IPS DF 4.7 (cell line): ENCODE results near the gene SCEL.

Experiments used
- DNase-seq: peaks from one replicate; pipeline ENCODE4 v3.0.0-alpha.2; 2013; ENCODE audit warnings: low spot score; ENCODE audit errors: extremely low read depth

SCEL gene

DNA sequence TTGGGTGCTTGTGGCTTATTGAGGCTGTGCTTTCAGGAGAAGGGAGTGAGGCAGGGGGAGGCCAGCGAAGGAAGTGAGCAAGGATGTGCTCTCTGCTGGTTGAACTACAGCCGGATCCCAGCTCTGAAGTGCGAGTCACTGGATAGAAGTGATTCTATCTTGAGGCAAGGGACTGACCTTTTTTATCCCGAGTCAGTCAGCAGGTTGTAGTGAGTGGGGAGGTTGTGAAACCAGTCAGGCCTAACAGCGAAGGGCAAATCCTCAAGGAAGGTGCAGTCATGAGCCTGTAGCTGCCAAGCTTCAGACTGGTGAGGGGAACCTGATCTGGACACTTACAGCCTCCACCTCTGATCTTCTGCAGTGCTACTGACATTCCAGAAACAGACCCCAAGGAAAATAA lies 18.6 kb downstream of the SCEL start:
- DNase-seq: no peak

DNA sequence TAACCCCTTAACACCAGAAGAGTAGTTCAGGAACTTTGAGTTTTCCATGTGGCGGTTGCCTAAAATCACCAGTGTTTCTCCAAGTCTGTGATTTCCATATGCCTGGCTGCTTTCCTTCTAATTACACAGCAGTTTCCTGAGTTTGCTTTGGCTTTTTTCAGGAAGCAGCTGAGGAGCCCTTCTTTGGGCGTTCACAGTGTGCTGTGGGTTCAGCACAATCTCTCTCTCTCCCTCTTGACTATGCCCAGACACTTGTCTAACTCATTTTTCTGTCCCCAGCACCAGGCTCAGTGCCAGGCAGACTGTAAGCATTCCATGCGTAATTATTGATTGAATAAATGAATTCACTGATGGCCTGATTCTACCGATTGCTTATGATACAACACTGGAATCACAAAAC lies 19.7 kb downstream of the SCEL start:
- no peak for DNase-seq

DNA sequence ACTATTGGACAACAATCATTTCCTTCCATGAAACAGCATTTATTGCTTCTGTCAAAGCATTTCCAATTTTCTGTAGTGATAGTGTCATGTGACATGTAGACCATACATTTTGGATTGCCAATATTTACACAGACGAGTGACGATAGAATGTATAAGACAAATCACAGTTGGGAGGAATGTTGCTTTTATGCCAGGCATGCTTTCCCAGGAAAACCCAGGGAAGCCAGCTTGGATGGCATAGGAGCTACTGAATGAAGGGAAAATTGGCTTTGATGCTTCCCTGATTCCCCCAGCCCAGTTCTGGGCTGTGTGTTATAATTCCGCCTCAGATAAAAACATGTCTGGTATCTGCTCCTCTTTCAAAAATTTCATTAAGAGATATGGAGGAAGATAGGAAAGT lies 22.5 kb downstream of the SCEL start:
- no peak for DNase-seq

DNA sequence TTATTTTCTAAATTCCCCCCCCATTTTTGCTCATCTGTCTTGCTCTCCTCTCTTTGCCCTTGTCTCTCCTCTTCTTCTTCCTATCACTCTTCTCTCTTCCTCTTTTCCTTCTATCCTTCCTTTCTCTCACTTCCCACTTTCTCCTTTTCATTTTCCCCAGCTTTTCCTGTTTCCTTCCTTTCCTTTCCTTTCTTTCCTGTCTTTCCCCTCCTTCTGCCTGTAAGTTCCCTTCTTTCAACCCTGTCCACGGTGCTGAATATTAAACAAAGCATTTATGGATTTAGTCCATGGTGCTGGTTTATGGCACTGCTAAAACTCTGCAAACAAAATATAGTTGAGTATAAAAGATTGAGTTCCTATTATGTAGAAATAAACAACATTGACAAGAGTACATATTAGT lies 27.6 kb downstream of the SCEL start:
- DNase-seq: no peak

DNA sequence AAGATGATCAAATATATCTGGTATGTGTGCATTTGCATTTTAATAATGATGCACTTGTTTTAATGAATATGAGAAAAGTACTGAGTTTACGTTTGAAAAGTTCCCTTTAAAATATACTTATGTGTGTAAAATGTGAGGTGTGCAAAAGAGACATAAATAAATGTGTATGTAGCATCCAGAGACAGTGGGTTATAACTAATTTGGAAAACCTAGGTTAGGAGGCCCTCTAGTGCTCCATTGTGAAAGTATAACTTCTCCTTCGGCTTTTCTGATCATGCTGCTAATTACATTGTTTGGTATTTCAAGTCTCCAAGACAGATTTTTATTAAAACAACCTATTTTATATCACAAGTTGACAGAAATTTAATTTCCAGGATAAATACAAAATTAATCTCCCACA lies 30.1 kb downstream of the SCEL start:
- no peak for DNase-seq

DNA sequence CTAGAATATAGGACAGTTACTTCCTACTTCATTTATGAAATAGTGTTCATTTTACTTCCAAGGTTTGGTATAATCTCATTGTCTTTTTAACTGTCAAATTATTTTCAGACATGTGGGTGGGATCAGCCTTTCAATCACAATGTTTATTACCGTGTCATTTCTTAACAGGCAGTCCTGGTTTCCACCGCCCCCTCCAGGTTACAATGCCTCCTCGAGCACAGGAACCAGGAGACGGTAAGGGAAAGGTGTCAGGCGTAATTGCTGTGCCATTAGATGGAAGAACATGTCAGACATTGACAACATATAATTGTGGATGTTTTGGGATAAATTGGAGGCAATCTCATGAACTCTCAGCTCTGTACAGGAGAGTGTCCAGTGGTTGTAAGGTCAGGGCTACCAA lies 36.5 kb downstream of the SCEL start:
- DNase-seq: no peak

DNA sequence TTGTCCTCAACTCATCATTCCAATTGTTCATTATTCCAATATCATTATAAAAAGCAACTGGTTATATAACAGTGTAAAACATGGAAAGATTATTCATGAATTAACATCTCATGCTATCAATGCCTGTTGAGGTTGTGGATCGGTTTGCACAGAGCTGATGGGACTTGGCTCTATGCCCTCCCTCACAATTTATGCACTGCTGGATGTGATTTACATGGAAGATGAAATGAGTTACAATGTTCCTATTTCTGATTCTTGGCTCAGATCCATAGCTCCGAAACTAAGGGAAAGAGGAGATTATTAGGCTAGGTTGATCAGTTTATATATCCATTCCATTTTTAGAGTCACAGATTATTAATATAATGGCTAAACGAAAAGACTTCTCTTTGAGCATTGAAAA lies 38.6 kb downstream of the SCEL start:
- DNase-seq: no peak

DNA sequence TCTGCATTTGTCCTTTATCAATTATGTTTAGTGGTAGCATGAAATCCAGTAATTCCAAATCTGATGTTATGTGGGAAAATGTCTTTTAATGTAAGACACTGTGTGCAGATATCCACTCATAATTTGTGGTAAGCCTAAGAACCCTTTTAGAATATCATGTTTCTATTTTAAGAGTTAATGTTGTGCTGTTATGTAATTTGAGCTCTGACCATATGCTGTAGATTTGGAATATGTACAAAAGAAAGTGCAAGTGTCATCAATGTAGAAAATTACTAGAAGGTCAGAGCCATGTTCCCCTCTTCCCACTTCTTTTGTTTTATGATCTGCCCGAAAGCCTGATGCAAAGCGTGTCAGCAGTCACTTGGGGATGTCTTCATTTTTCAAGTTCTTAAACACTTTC lies 44.5 kb downstream of the SCEL start:
- no peak for DNase-seq

DNA sequence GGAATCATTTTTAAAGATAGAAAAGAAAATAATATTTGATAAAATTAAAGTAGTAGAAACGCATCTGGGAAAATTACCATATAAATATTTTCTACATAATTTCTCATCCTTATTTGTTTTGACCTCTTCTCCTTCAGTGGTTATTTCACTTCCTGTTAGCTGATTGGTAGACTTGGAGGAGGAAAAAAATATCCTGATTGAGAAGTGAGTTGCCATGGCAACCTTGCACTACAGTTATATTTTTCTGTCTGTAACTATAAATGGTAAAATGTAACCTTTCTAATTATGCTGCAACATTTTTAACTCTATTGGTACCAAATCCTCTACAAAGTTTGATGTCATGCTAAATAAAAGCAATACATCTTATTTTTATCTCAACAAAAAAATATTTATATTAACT lies 45.2 kb downstream of the SCEL start:
- DNase-seq: no peak

DNA sequence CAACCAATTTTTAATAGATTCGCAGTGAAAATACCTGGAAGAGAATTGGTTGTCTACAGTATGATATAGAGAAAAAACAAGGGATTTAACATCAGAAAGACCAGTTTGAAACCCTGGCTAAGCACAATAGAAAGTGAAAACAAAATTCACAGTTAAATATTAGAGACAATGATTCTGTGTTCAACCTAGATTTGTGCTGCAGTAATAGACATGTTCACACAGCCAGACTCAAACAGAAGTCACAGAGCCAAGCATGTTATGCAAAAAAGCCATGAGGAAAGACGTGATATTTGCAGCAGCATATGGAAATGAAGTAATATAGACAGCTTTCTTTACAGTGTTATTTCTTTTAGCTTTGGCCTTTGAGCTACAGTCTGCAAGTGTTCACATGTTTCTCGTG lies 48.1 kb downstream of the SCEL start:
- no peak for DNase-seq

DNA sequence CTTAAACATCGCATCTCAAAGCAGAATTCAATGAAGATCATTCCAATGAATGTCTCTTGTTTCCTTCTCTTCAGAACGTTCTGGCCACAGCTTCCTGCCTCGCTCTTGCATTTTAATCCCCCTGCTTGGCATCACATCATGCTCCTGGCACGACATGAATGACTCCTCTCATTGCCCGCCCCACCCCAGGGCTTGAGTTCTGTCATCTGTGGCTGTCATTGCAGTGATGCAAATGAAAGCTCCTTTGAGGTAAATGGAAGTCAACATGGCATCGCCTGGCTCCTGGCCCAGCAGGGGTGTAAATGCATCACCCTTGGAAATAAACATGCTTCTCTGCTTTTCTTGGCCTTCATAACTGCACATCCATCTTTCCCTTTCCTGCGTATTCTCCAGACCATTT lies 48.6 kb downstream of the SCEL start:
- DNase-seq: no peak

DNA sequence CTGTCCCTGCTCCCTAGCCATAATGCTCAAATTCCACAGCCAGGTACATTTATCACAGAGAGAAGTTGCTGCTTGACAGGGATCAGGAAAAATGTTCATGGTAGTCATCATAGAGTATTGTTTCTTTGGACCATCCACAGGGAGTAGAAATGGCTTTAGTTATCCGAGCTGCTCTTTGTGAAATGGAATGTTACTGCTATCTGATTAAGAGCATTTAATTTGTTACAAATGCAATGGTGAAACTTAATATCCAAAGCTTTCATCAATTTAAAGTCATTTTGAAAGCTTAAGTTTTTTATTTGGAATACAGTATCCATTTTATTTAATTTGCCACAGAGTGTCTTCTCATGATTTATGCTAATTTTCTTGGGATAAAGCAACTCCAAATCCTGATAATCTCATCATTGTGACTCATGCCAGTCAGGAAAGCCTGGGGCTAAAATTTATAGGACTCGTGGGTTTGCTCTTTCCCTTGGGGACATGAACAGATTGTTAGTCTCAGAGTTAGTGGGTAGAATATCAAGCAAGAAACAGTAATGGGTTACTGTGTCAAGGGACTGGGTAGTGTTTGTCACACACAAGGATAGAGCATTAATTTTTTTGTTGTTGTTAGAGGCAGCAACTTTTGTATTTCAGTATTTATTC lies 59.8 kb downstream of the SCEL start:
- no peak for DNase-seq

DNA sequence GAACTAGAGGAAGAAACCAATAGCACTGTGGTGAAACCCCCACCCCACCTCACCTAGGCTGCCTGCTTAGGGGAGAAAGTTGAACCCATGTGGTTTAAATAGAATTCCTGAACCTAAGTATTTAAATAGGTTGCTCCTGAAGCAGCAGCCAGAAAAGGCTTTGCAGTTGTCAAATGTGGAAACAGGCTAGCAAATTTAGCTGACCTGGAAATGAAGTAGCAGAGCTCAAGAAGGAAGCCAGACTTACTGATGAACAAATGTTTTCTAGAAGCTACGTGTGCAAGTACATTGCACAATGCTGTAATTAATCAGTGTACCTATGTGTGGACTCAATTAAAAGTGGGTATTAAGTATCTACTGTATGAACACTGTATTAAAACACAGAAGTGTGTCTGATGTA lies 61.3 kb downstream of the SCEL start:
- no peak for DNase-seq

DNA sequence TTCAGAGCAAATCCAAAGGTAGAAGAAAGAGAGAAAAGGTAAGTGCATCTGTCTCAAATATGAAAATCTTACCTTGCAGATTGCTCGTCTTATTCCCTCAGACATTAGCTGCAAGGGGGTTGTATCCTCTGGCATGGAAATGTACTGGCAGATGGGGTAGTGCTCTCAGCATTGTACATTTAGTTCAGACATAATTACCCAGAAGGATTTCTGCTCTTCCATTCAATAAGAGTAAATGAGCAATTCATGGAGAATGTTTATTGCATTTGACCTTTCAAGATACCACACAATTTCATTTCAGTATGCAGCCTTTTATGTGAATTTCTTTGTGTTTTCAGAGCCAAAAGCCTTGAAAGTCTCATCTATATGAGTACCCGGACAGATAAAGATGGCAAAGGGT lies 63.8 kb downstream of the SCEL start:
- no peak for DNase-seq

DNA sequence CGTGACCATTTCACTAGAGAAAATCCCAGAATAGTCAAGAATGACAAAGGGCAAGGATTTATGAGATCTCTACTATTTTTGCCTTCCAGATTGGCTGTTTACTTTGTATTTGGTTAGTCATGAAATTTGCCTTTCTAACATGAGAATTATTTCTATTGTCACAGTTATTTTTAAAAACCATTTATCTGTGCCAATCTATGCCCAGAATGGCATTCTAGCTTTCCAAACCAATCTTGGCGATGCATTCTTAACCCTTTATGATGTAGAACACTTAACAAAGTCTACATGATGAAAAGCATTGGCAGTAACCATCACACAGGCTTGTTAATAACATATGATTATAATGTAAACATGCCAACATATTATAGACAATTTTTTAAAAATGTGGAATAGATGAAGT lies 65.2 kb downstream of the SCEL start:
- no peak for DNase-seq

DNA sequence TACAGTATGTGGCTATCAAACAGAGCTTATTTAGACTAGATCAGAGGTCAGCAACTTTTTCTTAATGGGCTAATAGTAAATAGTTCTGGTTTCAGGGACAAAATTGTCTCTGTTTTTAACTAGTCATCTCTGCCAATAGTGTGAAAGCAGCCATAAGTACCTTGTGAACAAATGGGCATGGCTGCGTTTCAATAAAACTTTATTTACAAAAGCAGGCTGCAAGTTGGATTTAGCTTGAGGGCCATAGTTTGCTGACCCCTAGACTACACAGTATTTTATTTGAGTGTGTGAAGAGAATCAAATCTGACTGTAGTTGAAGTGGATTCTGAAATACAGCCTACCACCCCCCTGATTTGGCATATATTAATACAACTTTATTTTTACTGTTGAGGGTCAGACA lies 75.6 kb downstream of the SCEL start:
- no peak for DNase-seq

DNA sequence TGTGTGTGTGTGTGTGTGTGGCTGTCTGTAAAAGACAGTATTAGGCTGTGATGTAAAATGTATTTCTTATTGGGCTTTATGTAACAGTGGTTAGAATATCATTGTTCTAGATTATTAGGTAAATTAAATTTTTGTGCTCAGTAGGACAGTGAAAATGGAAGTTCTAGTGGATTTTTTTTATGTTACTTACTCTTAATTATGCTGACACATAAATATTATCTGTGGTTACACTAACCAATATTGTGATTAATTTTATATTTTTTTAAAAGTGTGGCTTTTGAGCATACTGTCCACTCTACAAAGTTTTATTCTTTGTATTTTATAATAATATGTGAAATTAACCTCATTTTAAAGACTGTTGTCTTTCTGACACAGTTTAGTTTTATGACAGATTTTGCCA lies 80.5 kb downstream of the SCEL start:
- DNase-seq: no peak

DNA sequence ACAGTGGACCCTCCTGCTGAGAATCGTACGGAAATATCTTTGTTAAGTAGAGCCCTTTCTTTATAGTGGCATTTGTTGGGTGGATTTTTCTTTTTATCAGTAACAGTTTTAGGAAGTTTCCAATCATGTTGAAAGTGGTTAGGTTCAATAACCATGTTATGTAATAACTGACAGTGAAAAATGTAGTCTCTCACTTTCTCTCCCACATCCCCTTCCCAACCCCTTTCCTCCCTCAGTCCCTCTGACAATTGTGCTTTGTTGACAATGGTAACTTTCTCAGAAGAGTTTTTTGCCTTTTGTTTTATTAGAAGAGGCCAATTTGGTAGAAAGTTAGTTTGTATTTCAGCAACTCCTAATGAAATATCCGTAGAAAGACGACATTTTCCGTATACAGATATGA lies 84.1 kb downstream of the SCEL start:
- DNase-seq: no peak

DNA sequence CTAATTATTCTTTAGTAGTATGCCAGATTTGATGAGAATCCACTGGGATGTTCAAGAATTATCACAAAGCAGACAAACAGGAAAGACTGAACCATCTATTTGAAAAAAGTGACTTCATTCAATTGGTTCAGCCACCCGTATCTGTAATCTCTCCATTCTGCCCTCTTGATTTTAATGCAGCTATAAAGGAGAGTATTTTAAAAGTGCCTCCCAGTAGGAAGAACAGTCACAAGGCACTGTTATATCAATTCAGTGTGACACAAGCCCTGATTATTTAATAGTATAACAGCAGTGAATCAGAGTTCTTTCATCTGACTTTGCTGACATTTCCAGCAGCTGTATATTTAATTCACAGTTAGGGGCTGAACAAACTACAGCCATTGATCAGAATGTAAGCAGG lies 84.6 kb downstream of the SCEL start:
- no peak for DNase-seq

DNA sequence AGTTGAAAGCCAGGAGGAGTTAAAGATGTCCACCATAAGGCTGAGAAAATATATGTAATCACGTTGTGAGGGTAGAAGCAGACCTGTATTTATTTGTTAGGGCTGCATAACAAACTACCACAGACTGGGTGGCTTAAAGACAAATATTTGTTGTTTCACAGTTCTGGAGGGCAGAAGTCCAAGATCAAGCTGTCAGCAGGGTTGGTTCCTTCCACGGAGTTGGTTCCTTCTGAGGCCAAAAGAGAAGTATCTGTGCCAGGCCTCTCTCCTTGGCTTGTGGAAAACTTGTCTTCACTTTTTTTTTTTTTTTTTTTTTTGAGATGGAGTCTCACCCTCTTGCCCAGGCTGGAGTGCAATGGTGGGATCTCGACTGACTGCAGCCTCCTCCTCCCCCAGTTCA lies 88.3 kb downstream of the SCEL start:
- no peak for DNase-seq

DNA sequence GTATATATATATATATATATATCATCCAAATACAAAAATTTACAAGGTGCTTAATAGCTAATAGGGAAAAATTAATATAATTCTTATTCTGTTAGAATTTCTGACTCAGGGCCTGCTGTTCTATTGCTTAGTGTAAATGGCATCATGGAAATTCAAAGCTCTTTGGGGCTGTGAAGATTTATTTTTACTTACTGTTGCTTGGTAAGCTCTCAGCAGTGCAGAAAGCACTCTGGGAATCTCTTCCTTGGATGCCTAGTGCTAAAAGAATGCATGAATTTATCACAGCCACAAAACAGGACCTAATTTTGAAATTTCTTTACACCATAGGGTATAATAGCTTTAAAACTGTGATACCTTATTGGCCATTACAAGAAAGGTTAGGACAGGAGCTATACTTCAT lies 92.7 kb downstream of the SCEL start:
- no peak for DNase-seq

DNA sequence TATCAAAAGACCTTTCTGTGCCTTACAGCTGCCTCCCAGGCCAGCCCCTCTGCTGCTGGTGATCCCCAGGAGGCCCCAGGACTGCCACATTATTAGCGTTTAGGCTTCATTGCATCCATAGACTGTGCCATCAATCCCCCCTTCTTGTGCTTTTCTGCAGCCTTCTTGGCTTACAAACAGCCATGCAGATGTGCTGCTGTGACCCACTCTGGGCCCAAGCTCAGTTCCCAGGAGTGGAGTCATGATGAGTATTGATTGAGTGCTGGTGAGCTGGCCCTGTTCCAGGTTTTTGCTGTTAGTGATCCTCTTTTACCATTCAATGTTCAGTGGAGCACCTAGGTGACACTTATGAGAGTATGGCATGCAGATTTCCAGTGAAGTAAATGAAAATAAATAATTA lies 102.1 kb downstream of the SCEL start:
- DNase-seq: no peak

DNA sequence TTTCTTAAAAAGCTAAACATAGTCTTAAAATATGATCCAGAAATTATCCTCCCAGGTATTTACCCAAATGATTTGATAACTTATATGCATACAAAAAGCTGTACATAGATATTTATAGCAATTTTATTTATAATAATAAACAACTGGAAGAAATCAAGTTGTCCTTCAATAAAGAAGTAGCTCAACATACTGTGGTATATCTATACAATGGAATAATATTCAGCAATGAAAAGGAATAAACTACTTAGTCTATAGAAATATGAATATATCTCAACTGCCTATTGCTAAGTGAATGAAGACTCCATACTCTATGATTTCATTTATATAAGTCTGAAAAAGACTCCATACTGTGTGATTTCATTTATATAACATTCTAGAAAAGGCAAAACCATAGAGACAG lies 114.9 kb downstream of the SCEL start:
- no peak for DNase-seq

DNA sequence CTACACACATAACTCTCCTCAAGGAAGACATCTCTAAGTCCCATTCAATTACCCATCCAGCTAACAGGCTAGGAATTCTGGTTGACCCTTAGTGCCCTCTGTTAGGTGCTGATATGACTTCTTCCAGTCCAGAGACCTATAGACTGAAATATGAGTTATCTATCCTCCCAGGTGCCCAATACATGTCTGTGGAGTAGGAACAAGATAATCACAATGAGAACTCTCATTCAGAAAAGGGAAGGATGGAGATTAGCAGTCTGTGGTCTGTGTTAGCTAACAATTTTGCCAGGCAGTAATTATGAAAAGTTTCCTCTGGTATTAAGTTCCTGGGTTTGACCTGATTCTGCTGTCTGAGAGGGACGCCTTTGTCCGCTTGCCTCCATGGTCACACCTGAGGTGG lies 117.8 kb downstream of the SCEL start:
- DNase-seq: no peak
